ENCODE results near the gene SORBS2.

DNA sequence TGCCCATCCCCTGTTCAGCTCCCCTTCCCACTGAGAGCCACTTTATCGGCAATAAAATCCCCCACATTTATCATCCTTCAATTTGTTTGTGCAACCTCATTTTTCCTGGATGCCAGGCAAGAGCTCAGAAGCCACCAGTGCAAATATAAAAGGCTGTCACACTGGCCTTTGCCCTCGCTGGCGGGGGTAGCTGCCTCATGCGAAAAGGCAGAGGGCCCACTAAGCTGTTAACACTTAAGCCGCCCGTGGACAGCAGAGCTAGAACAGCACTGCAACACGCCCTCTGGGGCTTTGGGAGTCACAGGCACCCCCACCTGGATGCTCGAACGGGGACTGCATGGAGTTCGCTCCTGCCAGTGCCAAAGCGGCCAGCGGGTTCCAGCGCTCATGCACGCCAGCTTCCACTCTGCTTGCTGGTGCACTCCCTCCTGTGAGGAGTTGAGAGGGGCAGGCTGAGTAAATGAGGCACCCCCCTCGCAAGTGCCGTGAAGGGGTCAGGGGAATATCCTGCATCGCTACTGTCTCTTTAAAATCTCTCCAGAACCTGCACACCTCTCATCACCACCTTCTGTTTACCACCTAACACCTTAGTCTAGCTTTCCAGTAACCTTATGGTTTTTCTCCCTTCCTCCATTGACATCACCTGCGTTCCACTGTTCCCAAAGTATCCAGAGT, 99.5 kb downstream of the SORBS2 start:
- TF ChIP-seq, protein P1, sequence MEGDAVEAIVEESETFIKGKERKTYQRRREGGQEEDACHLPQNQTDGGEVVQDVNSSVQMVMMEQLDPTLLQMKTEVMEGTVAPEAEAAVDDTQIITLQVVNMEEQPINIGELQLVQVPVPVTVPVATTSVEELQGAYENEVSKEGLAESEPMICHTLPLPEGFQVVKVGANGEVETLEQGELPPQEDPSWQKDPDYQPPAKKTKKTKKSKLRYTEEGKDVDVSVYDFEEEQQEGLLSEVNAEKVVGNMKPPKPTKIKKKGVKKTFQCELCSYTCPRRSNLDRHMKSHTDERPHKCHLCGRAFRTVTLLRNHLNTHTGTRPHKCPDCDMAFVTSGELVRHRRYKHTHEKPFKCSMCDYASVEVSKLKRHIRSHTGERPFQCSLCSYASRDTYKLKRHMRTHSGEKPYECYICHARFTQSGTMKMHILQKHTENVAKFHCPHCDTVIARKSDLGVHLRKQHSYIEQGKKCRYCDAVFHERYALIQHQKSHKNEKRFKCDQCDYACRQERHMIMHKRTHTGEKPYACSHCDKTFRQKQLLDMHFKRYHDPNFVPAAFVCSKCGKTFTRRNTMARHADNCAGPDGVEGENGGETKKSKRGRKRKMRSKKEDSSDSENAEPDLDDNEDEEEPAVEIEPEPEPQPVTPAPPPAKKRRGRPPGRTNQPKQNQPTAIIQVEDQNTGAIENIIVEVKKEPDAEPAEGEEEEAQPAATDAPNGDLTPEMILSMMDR (IDR thresholded peaks at IDR 0.05), result no peak
- no peak for TF ChIP-seq POLR2A (IDR thresholded peaks at IDR 0.05)

All from uterus (tissue), 2 donors.